ENCODE measurements around the gene STIMATE. TPM values are rescaled to one million over a fixed set of nuclear protein-coding genes. Genes with fewer than 3 reads are reported as not detected.

Gene STIMATE
- total and polyA plus RNA-seq, 2 experiments from 2014 or later: 11.2 to 23.6 TPM

DNA sequence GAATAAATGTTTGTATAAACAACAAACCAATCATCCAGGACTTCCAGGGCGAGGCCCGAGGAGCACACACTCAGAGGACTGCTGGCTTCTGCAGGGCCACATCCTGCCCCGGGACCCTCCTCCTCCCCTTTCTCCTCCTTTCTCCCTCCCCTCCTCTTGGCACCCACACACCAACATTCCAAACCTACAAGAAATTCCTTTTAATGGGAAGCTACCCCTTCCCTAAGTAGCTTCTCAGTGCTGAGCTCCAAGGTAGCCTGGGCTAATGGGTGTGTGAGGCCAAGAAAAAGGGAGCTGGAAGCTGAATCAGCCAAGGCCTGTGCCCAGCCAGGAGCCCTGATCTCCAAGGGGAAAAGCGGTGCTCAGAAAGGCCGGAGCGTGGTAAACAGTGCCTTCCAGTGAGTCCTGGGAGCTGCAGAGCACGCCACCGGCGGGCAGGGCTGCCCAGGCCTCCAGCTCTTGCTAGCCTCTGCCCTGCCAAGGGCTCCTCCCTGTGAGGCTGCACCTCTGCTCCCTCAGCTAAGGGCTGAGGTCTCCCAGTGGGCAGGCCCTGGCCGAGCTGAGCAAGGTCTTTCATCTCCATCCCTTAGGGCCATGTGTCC lies 98.9 kb downstream of the STIMATE start:
- H3K4me3 ChIP-seq: no peak overlapping the region
- Mint-ChIP-seq H3K4me3 (no peak overlapping the region), H3K27me3 (ENCODE audit: insufficient read depth, low read depth, poor library complexity) (peaks cover 14% of the 10 kb centered on the region), H3K9me3 (no peaks in the 10 kb centered on the region), H3K36me3 (ENCODE audit: low read depth) (no peaks in the 10 kb centered on the region), H3K27ac (no peak overlapping the region), H3K4me1 (no peaks in the 10 kb centered on the region)
- H3K27ac ChIP-seq (ENCODE audit: low read depth): no peak overlapping the region
- no peaks in the 10 kb centered on the region for H3K36me3 ChIP-seq (ENCODE audit: insufficient read depth)
- ATAC-seq (no peak), DNase-seq (ENCODE audit: low spot score) (no peak)
- no peak for TF ChIP-seq NANOG (IDR thresholded peaks at IDR 0.05; ENCODE audit: borderline replicate concordance)
- TF ChIP-seq CTCF (conservative IDR thresholded peaks at IDR 0.05; ENCODE audit: low read depth in 2 of 2): no peak
- no peak for TF ChIP-seq EZH2phosphoT487 (IDR thresholded peaks at IDR 0.05; ENCODE audit: unreplicated experiment)
- TF ChIP-seq ZNF114 (CRISPR knock-in tag; IDR thresholded peaks at IDR 0.05): no peak
- TF ChIP-seq EZH2 (IDR thresholded peaks at IDR 0.05; ENCODE audit: low read depth, unreplicated experiment): no peak
- TF ChIP-seq POLR2AphosphoS5 (IDR thresholded peaks at IDR 0.05; ENCODE audit: low read depth): no peak
- TF ChIP-seq, protein P1, sequence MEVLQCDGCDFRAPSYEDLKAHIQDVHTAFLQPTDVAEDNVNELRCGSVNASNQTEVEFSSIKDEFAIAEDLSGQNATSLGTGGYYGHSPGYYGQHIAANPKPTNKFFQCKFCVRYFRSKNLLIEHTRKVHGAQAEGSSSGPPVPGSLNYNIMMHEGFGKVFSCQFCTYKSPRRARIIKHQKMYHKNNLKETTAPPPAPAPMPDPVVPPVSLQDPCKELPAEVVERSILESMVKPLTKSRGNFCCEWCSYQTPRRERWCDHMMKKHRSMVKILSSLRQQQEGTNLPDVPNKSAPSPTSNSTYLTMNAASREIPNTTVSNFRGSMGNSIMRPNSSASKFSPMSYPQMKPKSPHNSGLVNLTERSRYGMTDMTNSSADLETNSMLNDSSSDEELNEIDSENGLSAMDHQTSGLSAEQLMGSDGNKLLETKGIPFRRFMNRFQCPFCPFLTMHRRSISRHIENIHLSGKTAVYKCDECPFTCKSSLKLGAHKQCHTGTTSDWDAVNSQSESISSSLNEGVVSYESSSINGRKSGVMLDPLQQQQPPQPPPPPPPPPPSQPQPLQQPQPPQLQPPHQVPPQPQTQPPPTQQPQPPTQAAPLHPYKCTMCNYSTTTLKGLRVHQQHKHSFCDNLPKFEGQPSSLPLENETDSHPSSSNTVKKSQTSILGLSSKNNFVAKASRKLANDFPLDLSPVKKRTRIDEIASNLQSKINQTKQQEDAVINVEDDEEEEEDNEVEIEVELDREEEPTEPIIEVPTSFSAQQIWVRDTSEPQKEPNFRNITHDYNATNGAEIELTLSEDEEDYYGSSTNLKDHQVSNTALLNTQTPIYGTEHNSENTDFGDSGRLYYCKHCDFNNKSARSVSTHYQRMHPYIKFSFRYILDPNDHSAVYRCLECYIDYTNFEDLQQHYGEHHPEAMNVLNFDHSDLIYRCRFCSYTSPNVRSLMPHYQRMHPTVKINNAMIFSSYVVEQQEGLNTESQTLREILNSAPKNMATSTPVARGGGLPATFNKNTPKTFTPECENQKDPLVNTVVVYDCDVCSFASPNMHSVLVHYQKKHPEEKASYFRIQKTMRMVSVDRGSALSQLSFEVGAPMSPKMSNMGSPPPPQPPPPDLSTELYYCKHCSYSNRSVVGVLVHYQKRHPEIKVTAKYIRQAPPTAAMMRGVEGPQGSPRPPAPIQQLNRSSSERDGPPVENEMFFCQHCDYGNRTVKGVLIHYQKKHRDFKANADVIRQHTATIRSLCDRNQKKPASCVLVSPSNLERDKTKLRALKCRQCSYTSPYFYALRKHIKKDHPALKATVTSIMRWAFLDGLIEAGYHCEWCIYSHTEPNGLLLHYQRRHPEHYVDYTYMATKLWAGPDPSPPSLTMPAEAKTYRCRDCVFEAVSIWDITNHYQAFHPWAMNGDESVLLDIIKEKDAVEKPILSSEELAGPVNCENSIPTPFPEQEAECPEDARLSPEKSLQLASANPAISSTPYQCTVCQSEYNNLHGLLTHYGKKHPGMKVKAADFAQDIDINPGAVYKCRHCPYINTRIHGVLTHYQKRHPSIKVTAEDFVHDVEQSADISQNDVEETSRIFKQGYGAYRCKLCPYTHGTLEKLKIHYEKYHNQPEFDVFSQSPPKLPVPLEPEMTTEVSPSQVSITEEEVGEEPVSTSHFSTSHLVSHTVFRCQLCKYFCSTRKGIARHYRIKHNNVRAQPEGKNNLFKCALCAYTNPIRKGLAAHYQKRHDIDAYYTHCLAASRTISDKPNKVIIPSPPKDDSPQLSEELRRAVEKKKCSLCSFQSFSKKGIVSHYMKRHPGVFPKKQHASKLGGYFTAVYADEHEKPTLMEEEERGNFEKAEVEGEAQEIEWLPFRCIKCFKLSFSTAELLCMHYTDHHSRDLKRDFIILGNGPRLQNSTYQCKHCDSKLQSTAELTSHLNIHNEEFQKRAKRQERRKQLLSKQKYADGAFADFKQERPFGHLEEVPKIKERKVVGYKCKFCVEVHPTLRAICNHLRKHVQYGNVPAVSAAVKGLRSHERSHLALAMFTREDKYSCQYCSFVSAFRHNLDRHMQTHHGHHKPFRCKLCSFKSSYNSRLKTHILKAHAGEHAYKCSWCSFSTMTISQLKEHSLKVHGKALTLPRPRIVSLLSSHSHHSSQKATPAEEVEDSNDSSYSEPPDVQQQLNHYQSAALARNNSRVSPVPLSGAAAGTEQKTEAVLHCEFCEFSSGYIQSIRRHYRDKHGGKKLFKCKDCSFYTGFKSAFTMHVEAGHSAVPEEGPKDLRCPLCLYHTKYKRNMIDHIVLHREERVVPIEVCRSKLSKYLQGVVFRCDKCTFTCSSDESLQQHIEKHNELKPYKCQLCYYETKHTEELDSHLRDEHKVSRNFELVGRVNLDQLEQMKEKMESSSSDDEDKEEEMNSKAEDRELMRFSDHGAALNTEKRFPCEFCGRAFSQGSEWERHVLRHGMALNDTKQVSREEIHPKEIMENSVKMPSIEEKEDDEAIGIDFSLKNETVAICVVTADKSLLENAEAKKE (CRISPR knock-in tag; IDR thresholded peaks at IDR 0.05): no peak
- TF ChIP-seq, protein P2, sequence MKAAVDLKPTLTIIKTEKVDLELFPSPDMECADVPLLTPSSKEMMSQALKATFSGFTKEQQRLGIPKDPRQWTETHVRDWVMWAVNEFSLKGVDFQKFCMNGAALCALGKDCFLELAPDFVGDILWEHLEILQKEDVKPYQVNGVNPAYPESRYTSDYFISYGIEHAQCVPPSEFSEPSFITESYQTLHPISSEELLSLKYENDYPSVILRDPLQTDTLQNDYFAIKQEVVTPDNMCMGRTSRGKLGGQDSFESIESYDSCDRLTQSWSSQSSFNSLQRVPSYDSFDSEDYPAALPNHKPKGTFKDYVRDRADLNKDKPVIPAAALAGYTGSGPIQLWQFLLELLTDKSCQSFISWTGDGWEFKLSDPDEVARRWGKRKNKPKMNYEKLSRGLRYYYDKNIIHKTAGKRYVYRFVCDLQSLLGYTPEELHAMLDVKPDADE (IDR thresholded peaks at IDR 0.05): no peak
- TF ChIP-seq JUNB (IDR thresholded peaks at IDR 0.05; ENCODE audit: unreplicated experiment): no peak
- TF ChIP-seq CREB1 (CRISPR knock-in tag; IDR thresholded peaks at IDR 0.05; ENCODE audit: low read depth): no peak
- no peak for TF ChIP-seq STAT1 (IDR thresholded peaks at IDR 0.05; ENCODE audit: unreplicated experiment)
- TF ChIP-seq, protein P3, sequence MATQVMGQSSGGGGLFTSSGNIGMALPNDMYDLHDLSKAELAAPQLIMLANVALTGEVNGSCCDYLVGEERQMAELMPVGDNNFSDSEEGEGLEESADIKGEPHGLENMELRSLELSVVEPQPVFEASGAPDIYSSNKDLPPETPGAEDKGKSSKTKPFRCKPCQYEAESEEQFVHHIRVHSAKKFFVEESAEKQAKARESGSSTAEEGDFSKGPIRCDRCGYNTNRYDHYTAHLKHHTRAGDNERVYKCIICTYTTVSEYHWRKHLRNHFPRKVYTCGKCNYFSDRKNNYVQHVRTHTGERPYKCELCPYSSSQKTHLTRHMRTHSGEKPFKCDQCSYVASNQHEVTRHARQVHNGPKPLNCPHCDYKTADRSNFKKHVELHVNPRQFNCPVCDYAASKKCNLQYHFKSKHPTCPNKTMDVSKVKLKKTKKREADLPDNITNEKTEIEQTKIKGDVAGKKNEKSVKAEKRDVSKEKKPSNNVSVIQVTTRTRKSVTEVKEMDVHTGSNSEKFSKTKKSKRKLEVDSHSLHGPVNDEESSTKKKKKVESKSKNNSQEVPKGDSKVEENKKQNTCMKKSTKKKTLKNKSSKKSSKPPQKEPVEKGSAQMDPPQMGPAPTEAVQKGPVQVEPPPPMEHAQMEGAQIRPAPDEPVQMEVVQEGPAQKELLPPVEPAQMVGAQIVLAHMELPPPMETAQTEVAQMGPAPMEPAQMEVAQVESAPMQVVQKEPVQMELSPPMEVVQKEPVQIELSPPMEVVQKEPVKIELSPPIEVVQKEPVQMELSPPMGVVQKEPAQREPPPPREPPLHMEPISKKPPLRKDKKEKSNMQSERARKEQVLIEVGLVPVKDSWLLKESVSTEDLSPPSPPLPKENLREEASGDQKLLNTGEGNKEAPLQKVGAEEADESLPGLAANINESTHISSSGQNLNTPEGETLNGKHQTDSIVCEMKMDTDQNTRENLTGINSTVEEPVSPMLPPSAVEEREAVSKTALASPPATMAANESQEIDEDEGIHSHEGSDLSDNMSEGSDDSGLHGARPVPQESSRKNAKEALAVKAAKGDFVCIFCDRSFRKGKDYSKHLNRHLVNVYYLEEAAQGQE (IDR thresholded peaks at IDR 0.05; ENCODE audit: unreplicated experiment): no peak
- H4K20me1 ChIP-seq (replicated peaks; ENCODE audit: insufficient read depth): no peaks in the 10 kb centered on the region
- no peaks in the 10 kb centered on the region for H3K79me2 ChIP-seq (replicated peaks; ENCODE audit: insufficient read depth)
- no peaks in the 10 kb centered on the region for H3K4me1 ChIP-seq (ENCODE audit: insufficient read depth)
- H3F3A ChIP-seq (replicated peaks; ENCODE audit: low read depth): no peaks in the 10 kb centered on the region
- no peaks in the 10 kb centered on the region for H3K27me3 ChIP-seq (ENCODE audit: insufficient read depth)
- no peaks in the 10 kb centered on the region for H3K9me2 ChIP-seq (ENCODE audit: insufficient read depth)
- no peak overlapping the region for H3K4me2 ChIP-seq
- peak overlapping the region; percentile 88; the same call in 1 of the 2 replicates for H2AFZ ChIP-seq

Data from GM23338 (cell line).